Fibroblast of lung (primary cell): ENCODE measurements around the gene RWDD4. TPM values are rescaled to one million over a fixed set of nuclear protein-coding genes. Genes with fewer than 3 reads are reported as not detected.

Experiments used
- DNase-seq, 2 donors: peaks; one replicate each; pipeline versions ENCODE4 v3.0.0 to v3.0.0-alpha.2; 2010; ENCODE audit warnings: low read depth in 2 of 2
- H2AFZ ChIP-seq: 2 replicates; pipeline ENCODE4 v1.5.1; 2012; ENCODE audit warnings: low read length, control low read depth, inconsistent platforms
- H3K27ac ChIP-seq: 2 replicates; pipeline ENCODE4 v1.5.1; 2011; ENCODE audit warnings: low read length, control low read depth; ENCODE audit not compliant: insufficient read depth
- H3K27me3 ChIP-seq: 2 replicates; pipeline ENCODE4 v1.5.1; 2011; ENCODE audit warnings: mild to moderate bottlenecking, low read length; ENCODE audit not compliant: control insufficient read depth, insufficient read depth
- H3K36me3 ChIP-seq: 2 replicates; pipeline ENCODE4 v1.5.1; 2011; ENCODE audit warnings: low read length; ENCODE audit not compliant: control insufficient read depth, insufficient read depth
- H3K4me1 ChIP-seq: 2 replicates; pipeline ENCODE4 v1.5.1; 2011; ENCODE audit warnings: low read length; ENCODE audit not compliant: control insufficient read depth, insufficient read depth; ENCODE audit errors: extremely low read depth
- H3K4me2 ChIP-seq: 2 replicates; pipeline ENCODE4 v1.5.1; 2011; ENCODE audit warnings: low read length, control low read depth; ENCODE audit not compliant: insufficient read depth; ENCODE audit errors: extremely low read depth
- H3K4me3 ChIP-seq, 4 experiments: fragments of 200-600 bp in 1 of 4; sonication (generic) in 1 of 4; replicated peaks in 1 of 4; 2 replicates each; pipeline ENCODE4 v1.5.1; 2011 to 2016; ENCODE audit warnings: low read length in 4 of 4, low read depth in 3 of 4, mild to moderate bottlenecking in 3 of 4, control low read depth in 2 of 4, inconsistent platforms in 1 of 4, mixed read lengths in 1 of 4; ENCODE audit not compliant: insufficient read depth in 1 of 4; ENCODE audit errors: control extremely low read depth in 1 of 4
- H3K79me2 ChIP-seq: 2 replicates; pipeline ENCODE4 v1.5.1; 2012; ENCODE audit warnings: mild to moderate bottlenecking, low read length, inconsistent platforms; ENCODE audit not compliant: control insufficient read depth, insufficient read depth
- H3K9ac ChIP-seq: 2 replicates; pipeline ENCODE4 v1.5.1; 2011; ENCODE audit warnings: mild to moderate bottlenecking, low read length, control low read depth; ENCODE audit not compliant: insufficient read depth
- H3K9me3 ChIP-seq: 2 replicates; pipeline ENCODE4 v1.5.1; 2012; ENCODE audit warnings: low read depth, low read length; ENCODE audit not compliant: control insufficient read depth, insufficient read depth
- H4K20me1 ChIP-seq: 2 replicates; pipeline ENCODE4 v1.5.1; 2011; ENCODE audit warnings: low read length; ENCODE audit not compliant: control insufficient read depth, insufficient read depth; ENCODE audit errors: extremely low read depth
- EZH2 ChIP-seq: IDR thresholded peaks from 2 replicates; pipeline ENCODE4 v1.5.1; 2012; ENCODE audit warnings: low read length, control low read depth, mild to moderate bottlenecking; ENCODE audit errors: missing control alignments
- polyA plus RNA-seq, 2 donors: library from polyadenylated mRNA; depleted of rRNA in 1 of 2; stranded (reverse) in 1 of 2; unstranded in 1 of 2; fragments of >200 nt; gene quantifications; 2 replicates each; pipeline ENCODE4 v1.2.1, GENCODE V29; 2011 to 2012; ENCODE audit warnings: missing spikeins in 1 of 2
- total RNA-seq: library from RNA; depleted of rRNA; stranded (reverse); fragments of >200 nt; gene quantifications from 2 replicates; pipeline ENCODE4 v1.2.1, GENCODE V29; 2014
- TF ChIP-seq, protein P1 (sequence below), 2 donors: IDR thresholded peaks in 1 of 2; conservative IDR thresholded peaks in 1 of 2; 1 replicate in 1 of 2; 2 replicates in 1 of 2; pipeline ENCODE4 v1.5.1; 2011 to 2012; ENCODE audit warnings: low read length in 2 of 2, control low read depth in 1 of 2, inconsistent platforms in 1 of 2, low read depth in 1 of 2, mild to moderate bottlenecking in 1 of 2

RWDD4 gene
- total and polyA plus RNA-seq, 2 donors (not counting 1 experiment from before 2014, with no cell fraction given): 17.8 to 20.7 TPM

DNA sequence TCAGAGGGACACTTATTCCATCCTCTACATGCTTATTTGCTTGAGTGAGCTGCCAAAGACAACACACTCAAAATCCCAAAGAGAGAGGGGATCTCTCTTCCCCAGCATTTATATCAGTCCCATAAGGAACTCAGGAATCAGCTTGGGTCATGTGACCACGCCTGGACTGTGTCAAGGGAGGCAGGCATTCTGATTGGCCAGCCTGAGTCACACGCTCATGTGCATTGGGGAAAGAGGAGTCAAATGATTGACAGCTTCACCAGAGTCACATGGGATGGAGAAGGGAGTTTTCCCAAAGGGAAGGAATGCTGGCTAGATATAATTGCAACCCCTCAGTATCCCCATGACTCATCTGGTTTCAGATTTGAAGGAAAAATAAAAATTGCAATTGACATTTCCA lies 49.0 kb downstream of the RWDD4 start:
- peak; percentile 21 to 52 for DNase-seq
- Histone ChIP-seq H2AFZ (no peak overlapping the region), H3K4me2 (no peak overlapping the region), H3K9ac (no peak overlapping the region), H3K4me3 (no peak overlapping the region), H3K27me3 (no peaks in the 10 kb centered on the region), H3K79me2 (no peaks in the 10 kb centered on the region), H3K4me1 (no peaks in the 10 kb centered on the region), H3K27ac (no peak overlapping the region), H3K9me3 (no peaks in the 10 kb centered on the region), H3K36me3 (no peaks in the 10 kb centered on the region), H4K20me1 (no peaks in the 10 kb centered on the region)
- TF ChIP-seq, protein P1, sequence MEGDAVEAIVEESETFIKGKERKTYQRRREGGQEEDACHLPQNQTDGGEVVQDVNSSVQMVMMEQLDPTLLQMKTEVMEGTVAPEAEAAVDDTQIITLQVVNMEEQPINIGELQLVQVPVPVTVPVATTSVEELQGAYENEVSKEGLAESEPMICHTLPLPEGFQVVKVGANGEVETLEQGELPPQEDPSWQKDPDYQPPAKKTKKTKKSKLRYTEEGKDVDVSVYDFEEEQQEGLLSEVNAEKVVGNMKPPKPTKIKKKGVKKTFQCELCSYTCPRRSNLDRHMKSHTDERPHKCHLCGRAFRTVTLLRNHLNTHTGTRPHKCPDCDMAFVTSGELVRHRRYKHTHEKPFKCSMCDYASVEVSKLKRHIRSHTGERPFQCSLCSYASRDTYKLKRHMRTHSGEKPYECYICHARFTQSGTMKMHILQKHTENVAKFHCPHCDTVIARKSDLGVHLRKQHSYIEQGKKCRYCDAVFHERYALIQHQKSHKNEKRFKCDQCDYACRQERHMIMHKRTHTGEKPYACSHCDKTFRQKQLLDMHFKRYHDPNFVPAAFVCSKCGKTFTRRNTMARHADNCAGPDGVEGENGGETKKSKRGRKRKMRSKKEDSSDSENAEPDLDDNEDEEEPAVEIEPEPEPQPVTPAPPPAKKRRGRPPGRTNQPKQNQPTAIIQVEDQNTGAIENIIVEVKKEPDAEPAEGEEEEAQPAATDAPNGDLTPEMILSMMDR (conservative IDR thresholded peaks at IDR 0.05 in 1 of 2, IDR thresholded peaks at IDR 0.05 in 1 of 2; ENCODE audit: low read depth in 1 of 2, low read length in 2 of 2): no peak
- TF ChIP-seq EZH2: no peak

DNA sequence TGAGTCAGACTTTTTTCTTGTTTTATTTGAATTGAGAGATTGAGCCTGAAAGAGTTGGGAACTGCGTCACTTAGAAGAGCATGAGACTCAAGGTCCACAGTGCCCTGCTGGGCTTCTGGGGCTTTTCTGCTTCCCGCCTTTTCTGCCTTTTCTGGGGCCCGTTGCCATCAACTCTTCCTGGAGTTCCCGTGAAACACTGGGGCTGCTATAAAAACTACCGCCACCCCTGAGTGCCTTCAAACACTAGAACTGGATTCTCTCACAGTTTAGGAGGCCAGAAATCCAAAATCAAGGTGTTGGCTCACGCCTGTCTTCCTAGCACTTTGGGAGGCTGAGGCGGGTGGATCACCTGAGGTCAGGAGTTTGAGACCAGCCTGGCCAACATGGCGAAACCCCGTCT lies 49.8 kb downstream of the RWDD4 start:
- H2AFZ ChIP-seq: no peak overlapping the region
- no peak overlapping the region for H3K4me2 ChIP-seq
- no peaks in the 10 kb centered on the region for H3K27me3 ChIP-seq
- no peaks in the 10 kb centered on the region for H3K4me1 ChIP-seq
- H3K4me3 ChIP-seq: no peak overlapping the region
- no peak for TF ChIP-seq EZH2
- TF ChIP-seq, protein P1 (conservative IDR thresholded peaks at IDR 0.05 in 1 of 2, IDR thresholded peaks at IDR 0.05 in 1 of 2; ENCODE audit: low read depth in 1 of 2, low read length in 2 of 2): no peak
- H3K79me2 ChIP-seq: no peaks in the 10 kb centered on the region
- H4K20me1 ChIP-seq: no peaks in the 10 kb centered on the region
- H3K9me3 ChIP-seq: no peaks in the 10 kb centered on the region
- H3K9ac ChIP-seq: no peak overlapping the region
- no peak for DNase-seq
- no peak overlapping the region for H3K27ac ChIP-seq
- no peaks in the 10 kb centered on the region for H3K36me3 ChIP-seq

DNA sequence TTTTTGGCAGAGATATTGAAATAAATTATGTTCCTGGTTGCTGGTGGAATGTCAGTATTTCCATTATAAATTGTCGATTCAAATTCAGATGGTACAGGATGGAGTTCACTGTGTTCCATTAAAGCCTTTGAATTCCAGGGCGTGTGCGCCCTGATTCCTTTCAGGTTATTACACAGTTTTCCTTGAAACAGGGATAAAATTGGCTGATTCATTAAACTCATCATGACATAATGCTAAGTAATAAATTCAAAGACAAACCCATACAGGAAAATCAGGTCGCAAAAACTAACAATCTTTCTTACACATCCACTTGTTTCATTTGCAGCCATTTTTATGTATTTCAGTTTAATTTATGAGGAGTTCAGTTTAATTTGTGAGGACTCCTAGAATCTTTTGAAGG lies 51.1 kb downstream of the RWDD4 start:
- Histone ChIP-seq H3K9ac (no peak overlapping the region), H3K27ac (no peak overlapping the region), H4K20me1 (no peaks in the 10 kb centered on the region), H3K4me3 (no peak overlapping the region), H3K4me2 (no peak overlapping the region), H3K79me2 (no peaks in the 10 kb centered on the region), H3K9me3 (no peaks in the 10 kb centered on the region), H2AFZ (no peak overlapping the region), H3K36me3 (no peaks in the 10 kb centered on the region), H3K27me3 (no peaks in the 10 kb centered on the region), H3K4me1 (no peaks in the 10 kb centered on the region)
- TF ChIP-seq, protein P1 (conservative IDR thresholded peaks at IDR 0.05 in 1 of 2, IDR thresholded peaks at IDR 0.05 in 1 of 2; ENCODE audit: low read depth in 1 of 2, low read length in 2 of 2): no peak
- no peak for TF ChIP-seq EZH2
- DNase-seq: no peak
